Sigmoid colon (tissue), 3 donors: ENCODE measurements around the gene MROH2A.

ENCODE experiments used
- CTCF ChIP-seq, 4 experiments: fragments of 450-650 bp in 3 of 4; fragments of 200-600 bp in 1 of 4; IDR thresholded peaks; one replicate each; pipeline ENCODE4 v1.5.1; 2016 to 2019; ENCODE audit warnings: antibody characterized with exemption in 4 of 4, mild to moderate bottlenecking in 3 of 4, moderate library complexity in 2 of 4
- POLR2A ChIP-seq, 2 donors: fragments of 450-650 bp; IDR thresholded peaks; one replicate each; pipeline ENCODE4 v1.6.1; 2016; ENCODE audit warnings: antibody characterized with exemption in 2 of 2, mild to moderate bottlenecking in 2 of 2, moderate library complexity in 2 of 2

GRCh38 chr2:233758849-233759248 is 19.3 kb upstream of the MROH2A start:
- TF ChIP-seq CTCF (IDR thresholded peaks at IDR 0.05) (no peak), POLR2A (IDR thresholded peaks at IDR 0.05) (no peak)
